Brain microvascular endothelial cell (primary cell): ENCODE measurements around the gene EMC6.

ENCODE experiments used
- DNase-seq: peaks from one replicate; pipeline ENCODE4 v3.0.0-alpha.2; 2020
- H3K27ac ChIP-seq: fragments of 250-450 bp; sonication (Bioruptor Pico); 2 replicates; pipeline ENCODE4 v1.5.1; 2020; ENCODE audit warnings: mild to moderate bottlenecking, moderate library complexity
- H3K27me3 ChIP-seq: fragments of 250-450 bp; sonication (Bioruptor Pico); replicated peaks from 2 replicates; pipeline ENCODE4 v1.5.1; 2020; ENCODE audit warnings: mild to moderate bottlenecking
- H3K36me3 ChIP-seq: fragments of 250-450 bp; sonication (Bioruptor Pico); replicated peaks from 2 replicates; pipeline ENCODE4 v1.5.1; 2020; ENCODE audit warnings: mild to moderate bottlenecking
- H3K4me3 ChIP-seq: 2 replicates; pipeline ENCODE4 v1.5.1; 2011; ENCODE audit warnings: low read depth, mild to moderate bottlenecking, control low read depth, low read length, moderate library complexity
- CTCF ChIP-seq: IDR thresholded peaks from 2 replicates; pipeline ENCODE4 v1.5.1; 2011; ENCODE audit warnings: low read depth, mild to moderate bottlenecking, moderate library complexity, low read length, control low read depth, inconsistent platforms; ENCODE audit errors: missing control alignments
- in situ Hi-C: cut with HindIII; loops from 2 replicates; pipeline ENCODE4 v1.10.0; 2017; ENCODE audit warnings: low sequenced_read_pairs, low pct_ligation_motif_present

EMC6 gene

GRCh38 chr17:3647251-3647650 lies 21.4 kb upstream of the EMC6 start:
- Histone ChIP-seq H3K36me3 (peaks cover 25% of the 10 kb centered on the region), H3K27ac (no peak overlapping the region), H3K27me3 (no peaks in the 10 kb centered on the region), H3K4me3 (no peak overlapping the region)
- no peak for TF ChIP-seq CTCF
- no peak for DNase-seq
- in situ Hi-C loops = no loop called here

GRCh38 chr17:3647769-3648555 lies 20.6 kb upstream of the EMC6 start:
- Histone ChIP-seq H3K36me3 (peaks cover 25% of the 10 kb centered on the region), H3K27me3 (no peaks in the 10 kb centered on the region), H3K27ac (no peak overlapping the region), H3K4me3 (no peak overlapping the region)
- TF ChIP-seq CTCF = peak; percentile 79
- in situ Hi-C loops = no loop called here
- peak; percentile 52 for DNase-seq

GRCh38 chr17:3655766-3656165 lies 12.8 kb upstream of the EMC6 start:
- TF ChIP-seq CTCF = no peak
- Histone ChIP-seq H3K27ac (no peak overlapping the region), H3K4me3 (no peak overlapping the region), H3K36me3 (no peaks in the 10 kb centered on the region), H3K27me3 (no peaks in the 10 kb centered on the region)
- in situ Hi-C loops = no loop called here
- no peak for DNase-seq

- no peak for TF ChIP-seq CTCF
- Histone ChIP-seq H3K27ac (no peak overlapping the region), H3K36me3 (no peaks in the 10 kb centered on the region), H3K27me3 (no peaks in the 10 kb centered on the region), H3K4me3 (no peak overlapping the region)
- no peak for DNase-seq
- in situ Hi-C loops = no loop called here
Observed at GRCh38 chr17:3656353-3656752, 12.3 kb upstream of the EMC6 start.

- H3K4me3 ChIP-seq = no peak overlapping the region
- no peak for DNase-seq
- no peak overlapping the region for H3K27ac ChIP-seq
- H3K36me3 ChIP-seq = no peaks in the 10 kb centered on the region
- in situ Hi-C loops = no loop called here
- TF ChIP-seq CTCF = no peak
- H3K27me3 ChIP-seq = no peaks in the 10 kb centered on the region
Observed at GRCh38 chr17:3656755-3657587, 11.6 kb upstream of the EMC6 start.
